Psoas muscle (tissue), 8 donors: ENCODE data around the gene WSB2. TPM values are rescaled to one million over a fixed set of nuclear protein-coding genes. Genes with fewer than 3 reads are reported as not detected.

Experiments
- ATAC-seq, 4 donors: fragments of 200-7000 bp; cut with Tn5 transposase; one replicate each; pipeline ENCODE4 v1.9.1; 2020; ENCODE audit warnings: moderate library complexity in 3 of 4, mild to moderate bottlenecking in 2 of 4
- DNase-seq, 2 donors: peaks; one replicate each; pipeline ENCODE4 v3.0.0-alpha.2; 2020
- H3K27ac ChIP-seq: fragments of 200-600 bp; one replicate; pipeline ENCODE4 v1.8.0; 2022
- H3K27me3 ChIP-seq, 3 donors: fragments of 200-600 bp in 1 of 3; one replicate each; pipeline versions ENCODE4 v1.6.1 to v1.8.0; 2013 to 2022; ENCODE audit warnings: low read length in 2 of 3, mild to moderate bottlenecking in 2 of 3, moderate library complexity in 1 of 3; ENCODE audit not compliant: insufficient read depth in 3 of 3
- H3K36me3 ChIP-seq, 2 donors: fragments of 200-600 bp in 1 of 2; one replicate each; pipeline versions ENCODE4 v1.6.1 to v1.8.0; 2013 to 2022; ENCODE audit warnings: low read depth in 1 of 2, mild to moderate bottlenecking in 1 of 2, moderate library complexity in 1 of 2; ENCODE audit not compliant: insufficient read depth in 1 of 2
- H3K4me1 ChIP-seq: fragments of 200-600 bp; one replicate; pipeline ENCODE4 v1.8.0; 2022
- H3K4me3 ChIP-seq: fragments of 200-600 bp; one replicate; pipeline ENCODE4 v1.8.0; 2022; ENCODE audit warnings: mild to moderate bottlenecking
- H3K9me3 ChIP-seq: fragments of 200-600 bp; one replicate; pipeline ENCODE4 v1.8.0; 2022
- CTCF ChIP-seq: fragments of 200-600 bp; IDR thresholded peaks from one replicate; pipeline ENCODE4 v1.8.0; 2022; ENCODE audit warnings: antibody characterized with exemption
- WGBS, 3 donors: extraction: QIAGEN DNeasy Blood & Tissue Kit; methylation state at CpG; one replicate each; pipeline versions ENCODE4 v1.1.6 to v1.1.7; 2013; 5-methylcytosine and 5-hydroxymethylcytosine counted together
- intact Hi-C, 2 donors: fragments of 100-400 bp; cut with DNase I; formaldehyde crosslinking; loops; one replicate each; pipeline versions ENCODE4 v1.11.0 to v1.14.2; 2022
- polyA plus RNA-seq, 3 donors: library from polyadenylated mRNA; stranded (reverse); fragments of 200-250 nt; gene quantifications; one replicate each; pipeline ENCODE4 v1.2.3, GENCODE V29; 2013
- total RNA-seq, 4 donors: library from RNA; stranded (reverse); fragmentation: NEBNext Ultra II Directional in 2 of 4; extraction: Animal tissue kit (Norgen Biotek cat#: 25700) in 2 of 4; gene quantifications; one replicate each; pipeline versions ENCODE4 v1.2.1 to v1.2.4, GENCODE V29; 2021 to 2023
- donor health status: healthy with polysubstance abuse.
- donor health status: DM: no; HTN: no; CAD: no; lungs with moderate emphysema.
- donor health status: Bipolar disorder and iron deficiency.
- donor health status: healthy.
- donor health status: DM: yes; HTN: yes; CAD: no.
- donor health status: DM: no; HTN: no; CAD: no.
- donor health status: DM: no; HTN: no; CAD: no.
- donor health status: DM: yes; HTN: yes; CAD: no.

WSB2 gene
- total and polyA plus RNA-seq, 7 donors = 63.8 to 113 (median 84.3) TPM

DNA sequence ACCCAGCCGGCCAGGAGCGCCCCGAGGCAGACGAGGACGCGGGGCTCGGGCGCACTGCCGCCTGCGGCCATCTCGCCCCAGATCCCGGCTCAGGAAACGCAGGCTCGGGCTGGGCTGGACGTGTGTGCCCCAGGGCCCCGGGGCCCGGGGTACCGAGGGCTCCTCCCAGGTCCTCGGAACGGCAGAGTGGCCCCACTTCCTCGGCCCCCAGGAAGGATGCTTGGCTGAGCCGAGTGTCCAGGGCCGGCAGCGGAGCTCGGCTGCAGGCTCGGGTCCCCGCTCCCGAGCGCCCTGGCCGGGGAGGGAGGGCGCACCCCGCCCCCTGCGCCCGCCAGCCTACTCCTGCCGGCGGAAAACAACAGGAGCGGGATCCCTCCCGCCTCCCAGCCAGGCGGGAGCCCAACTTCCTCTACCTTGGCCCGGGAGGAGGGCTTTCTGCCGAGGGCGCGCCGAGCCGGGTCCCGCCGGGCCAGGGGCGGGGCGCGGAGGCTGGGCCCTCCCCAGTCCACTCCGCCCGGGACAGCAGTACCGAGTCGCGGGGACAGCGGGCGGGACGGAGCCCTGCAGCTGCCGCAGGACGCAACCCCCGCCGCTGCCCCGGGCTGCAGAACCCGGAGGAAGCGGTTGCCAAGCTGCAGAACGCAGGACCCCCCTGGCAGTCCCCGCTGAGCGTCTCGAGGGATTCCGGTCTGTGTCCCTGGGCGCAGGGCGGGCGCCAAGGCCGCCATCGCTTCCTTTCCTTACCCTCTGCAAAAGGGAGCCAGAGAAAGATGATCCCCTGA lies 42.8 kb upstream of the WSB2 start, which contains the start of gene VSIG10:
Gene VSIG10, minus strand, starts transcription at position 411 of the 782 bp plus-strand sequence. Its CDS starts 340 bp downstream, at position 71.
- H3K36me3 ChIP-seq = no peaks in the 10 kb centered on the region
- TF ChIP-seq CTCF = no peak
- WGBS, 3 donors = 0% methylated on average over 49 to 75 of the region's 75 CpGs
- peaks cover 12% of the 10 kb centered on the region for H3K4me1 ChIP-seq
- H3K27ac ChIP-seq = peak within 1 kb of the TSS; percentile 81
- intact Hi-C loops = loop anchor here (5.0 kb wide), 1 partner anchor 41 kb away; the partner anchor contains the start of gene WSB2 (in 2 of the 2)
- ATAC-seq = peak; percentile 87 to 94 (median 88)
- H3K4me3 ChIP-seq = peak within 1 kb of the TSS; percentile 89
- DNase-seq = peak; percentile 77 to 84
- H3K27me3 ChIP-seq = no peaks in the 10 kb centered on the region
- H3K9me3 ChIP-seq = no peaks in the 10 kb centered on the region

DNA sequence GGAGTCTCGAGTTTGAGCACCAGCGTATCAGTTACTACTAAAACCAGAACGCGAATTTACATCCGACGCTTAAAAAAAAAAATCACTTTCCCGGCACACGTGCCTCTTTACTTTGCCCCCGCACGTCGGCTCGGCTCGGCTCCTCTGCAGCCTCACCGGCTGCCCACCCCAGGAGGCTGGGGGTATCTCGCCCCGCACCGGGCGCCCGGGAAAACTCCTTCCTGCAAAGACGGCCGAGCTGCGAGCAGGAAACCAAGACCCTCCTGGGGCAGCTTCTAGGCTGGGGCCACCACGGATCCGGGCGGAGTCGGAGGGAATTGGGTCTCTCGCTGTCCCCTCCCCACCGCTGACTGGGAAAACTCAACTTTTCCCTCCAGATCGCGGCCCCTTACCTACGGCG lies 42.2 kb upstream of the WSB2 start:
- intact Hi-C loops = loop anchor here (5.0 kb wide), 1 partner anchor 41 kb away; the partner anchor contains the start of gene WSB2 (in 2 of the 2)
- peak; percentile 1 to 19 (median 10) for ATAC-seq
- DNase-seq = peak; percentile 16 to 56

GRCh38 chr12:118102609-118103008 lies 41.6 kb upstream of the WSB2 start:
- peak overlapping the region; percentile 81 for H3K27ac ChIP-seq
- intact Hi-C loops = loop anchor here (5.0 kb wide), 1 partner anchor 40 kb away; the partner anchor contains the start of gene WSB2 (in 2 of the 2)
- WGBS, 3 donors = 12 to 52% (median 33%) methylated on average over 5 of the region's 5 CpGs

More for the DNA sequence above, 42.2 kb upstream of the WSB2 start:
- TF ChIP-seq CTCF = no peak
- Histone ChIP-seq H3K4me1 (peaks cover 12% of the 10 kb centered on the region), H3K27me3 (no peaks in the 10 kb centered on the region), H3K9me3 (no peaks in the 10 kb centered on the region), H3K27ac (peak overlapping the region; percentile 81), H3K4me3 (peak overlapping the region; percentile 89), H3K36me3 (no peaks in the 10 kb centered on the region)
- 0 to 1% (median 1%) methylated on average over 32 of the region's 32 CpGs for WGBS, 3 donors

DNA sequence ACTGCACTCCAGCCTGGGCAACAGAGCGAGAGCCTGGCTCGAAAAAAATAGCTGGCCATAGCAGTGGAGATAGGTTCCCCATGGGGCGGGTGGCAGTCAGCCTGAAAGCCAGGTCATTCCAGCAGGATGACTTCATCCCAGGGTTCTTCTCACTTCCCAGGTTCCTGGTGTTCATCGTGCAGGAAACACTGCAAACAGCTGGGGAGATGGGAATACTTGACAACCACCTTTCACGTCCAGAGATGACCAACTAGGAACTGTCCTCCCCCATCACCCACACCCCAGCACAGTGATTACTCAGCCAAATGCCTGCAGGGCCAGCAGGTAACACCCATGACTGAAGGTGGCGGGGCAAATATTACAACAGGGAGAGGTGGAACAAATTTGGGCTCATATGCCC lies 41.1 kb upstream of the WSB2 start:
- no peak for TF ChIP-seq CTCF
- H3K9me3 ChIP-seq = no peaks in the 10 kb centered on the region
- no peaks in the 10 kb centered on the region for H3K36me3 ChIP-seq
- no peak overlapping the region for H3K4me3 ChIP-seq
- ATAC-seq (peak in 2 of 4 donors; percentile 17 to 27), DNase-seq (no peak)
- peaks cover 12% of the 10 kb centered on the region for H3K4me1 ChIP-seq
- H3K27ac ChIP-seq = peak overlapping the region; percentile 16
- WGBS, 3 donors = 31 to 67% (median 38%) methylated on average over 6 of the region's 6 CpGs
- intact Hi-C loops = loop anchor here (5.0 kb wide), 1 partner anchor 40 kb away; the partner anchor contains the start of gene WSB2 (in 2 of the 2)
- no peaks in the 10 kb centered on the region for H3K27me3 ChIP-seq

More at GRCh38 chr12:118102609-118103008, 41.6 kb upstream of the WSB2 start:
- TF ChIP-seq CTCF = no peak
- Histone ChIP-seq H3K4me1 (peaks cover 12% of the 10 kb centered on the region), H3K4me3 (peak overlapping the region; percentile 89), H3K27me3 (no peaks in the 10 kb centered on the region), H3K9me3 (no peaks in the 10 kb centered on the region), H3K36me3 (no peaks in the 10 kb centered on the region)
- ATAC-seq = no peak
- no peak for DNase-seq
